ENCODE data around the gene SEPTIN5. TPM values are rescaled to one million over a fixed set of nuclear protein-coding genes. Genes with fewer than 3 reads are reported as not detected.

SEPTIN5 gene
- total and polyA plus RNA-seq, 8 donors = 4.2 to 53.4 (median 7.9) TPM

DNA sequence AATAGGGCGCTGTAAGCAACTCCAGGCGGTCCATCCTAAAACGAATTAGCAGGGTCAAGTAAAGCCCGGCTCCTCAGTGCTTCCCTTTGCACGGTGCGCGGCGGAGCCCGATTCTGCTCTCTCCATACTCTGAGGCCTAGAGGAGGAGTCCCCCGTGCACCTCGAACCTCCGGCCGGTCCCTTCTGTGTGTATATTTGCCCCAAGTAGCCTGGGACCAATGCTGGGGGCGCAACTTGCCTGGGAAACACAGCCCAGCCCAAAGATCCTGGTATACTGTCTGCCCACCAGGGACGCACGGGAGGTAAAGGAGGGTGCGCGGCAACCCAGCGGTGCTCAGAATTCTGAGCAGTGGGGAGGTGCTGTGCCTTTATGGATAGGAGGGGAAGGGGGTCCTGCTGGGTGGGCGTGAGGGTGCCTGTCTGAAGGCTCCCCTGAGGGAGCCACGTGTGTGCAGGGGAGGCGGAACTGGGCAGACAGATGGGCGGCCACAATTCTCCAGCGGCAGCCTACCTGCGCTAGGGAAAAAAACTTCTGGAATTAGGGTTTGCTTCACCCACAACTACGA lies 41.5 kb downstream of the SEPTIN5 start:
- peaks cover 0 to 15% (median 9%) of the 10 kb centered on the region in 4 donors for H3K27me3 ChIP-seq
- DNase-seq (no peak), ATAC-seq (peak in 2 of 4 donors; percentile 8 to 9), FAIRE-seq (no peak)
- H3K9me3 ChIP-seq = no peaks in the 10 kb centered on the region
- TF ChIP-seq, protein P1, sequence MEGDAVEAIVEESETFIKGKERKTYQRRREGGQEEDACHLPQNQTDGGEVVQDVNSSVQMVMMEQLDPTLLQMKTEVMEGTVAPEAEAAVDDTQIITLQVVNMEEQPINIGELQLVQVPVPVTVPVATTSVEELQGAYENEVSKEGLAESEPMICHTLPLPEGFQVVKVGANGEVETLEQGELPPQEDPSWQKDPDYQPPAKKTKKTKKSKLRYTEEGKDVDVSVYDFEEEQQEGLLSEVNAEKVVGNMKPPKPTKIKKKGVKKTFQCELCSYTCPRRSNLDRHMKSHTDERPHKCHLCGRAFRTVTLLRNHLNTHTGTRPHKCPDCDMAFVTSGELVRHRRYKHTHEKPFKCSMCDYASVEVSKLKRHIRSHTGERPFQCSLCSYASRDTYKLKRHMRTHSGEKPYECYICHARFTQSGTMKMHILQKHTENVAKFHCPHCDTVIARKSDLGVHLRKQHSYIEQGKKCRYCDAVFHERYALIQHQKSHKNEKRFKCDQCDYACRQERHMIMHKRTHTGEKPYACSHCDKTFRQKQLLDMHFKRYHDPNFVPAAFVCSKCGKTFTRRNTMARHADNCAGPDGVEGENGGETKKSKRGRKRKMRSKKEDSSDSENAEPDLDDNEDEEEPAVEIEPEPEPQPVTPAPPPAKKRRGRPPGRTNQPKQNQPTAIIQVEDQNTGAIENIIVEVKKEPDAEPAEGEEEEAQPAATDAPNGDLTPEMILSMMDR (IDR thresholded peaks at IDR 0.05) = no peak
- WGBS, 2 donors = 5 to 7% methylated on average over 26 of the region's 26 CpGs
- intact Hi-C loops (cut with DNase I) = no loop called here
- no peak overlapping the region for H3K27ac ChIP-seq
- H3K4me3 ChIP-seq = no peak overlapping the region
- H3K36me3 ChIP-seq = no peaks in the 10 kb centered on the region
- peaks cover 0 to 4% (median 0%) of the 10 kb centered on the region in 3 donors for H3K4me1 ChIP-seq

DNA sequence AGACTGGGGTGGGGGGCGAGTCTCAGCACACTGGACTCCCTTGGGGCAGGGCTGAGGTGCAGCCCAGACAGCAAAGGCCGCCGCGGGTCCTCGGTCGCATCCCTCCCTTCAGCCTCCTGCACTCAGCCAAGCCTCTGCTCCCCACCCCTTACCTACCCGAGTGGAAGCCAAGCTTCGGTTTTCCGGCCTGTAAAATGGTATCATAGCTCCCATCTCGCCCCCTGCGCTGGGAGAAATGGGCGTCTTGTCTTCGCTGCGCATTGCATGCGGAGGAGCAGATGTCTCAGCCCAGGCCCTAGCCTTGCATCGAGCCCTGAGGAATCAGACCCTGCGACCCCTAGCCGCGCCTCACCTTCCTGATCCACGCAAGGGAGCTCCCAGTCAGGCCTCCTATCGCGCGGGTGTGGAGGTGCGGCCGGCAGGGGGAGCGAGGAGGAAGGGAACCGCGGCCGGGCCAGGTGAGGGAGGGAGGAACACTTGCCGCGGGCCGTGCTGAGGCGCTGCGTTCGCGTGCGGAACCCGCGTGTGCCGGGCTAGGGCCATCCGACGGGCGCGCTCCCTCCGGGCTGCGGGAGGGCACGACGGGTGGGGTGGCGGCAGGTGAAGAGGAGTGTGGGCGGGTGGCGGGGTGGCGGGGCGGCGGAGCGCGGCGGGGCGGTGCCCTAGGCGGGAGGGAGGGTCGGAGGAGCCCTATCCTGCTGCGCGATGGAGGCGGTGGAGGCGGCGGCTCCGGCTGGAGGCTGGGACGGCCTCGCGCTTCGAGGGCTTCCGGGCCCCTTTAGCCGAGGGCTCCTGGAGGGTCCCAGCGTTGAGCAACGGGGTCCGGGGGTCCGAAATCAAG lies 42.2 kb downstream of the SEPTIN5 start:
- intact Hi-C loops (cut with DNase I) = no loop called here
- Histone ChIP-seq H3K27me3 (peaks cover 0 to 19% (median 9%) of the 10 kb centered on the region in 4 donors), H3K36me3 (no peaks in the 10 kb centered on the region), H3K4me3 (peak overlapping the region in 2 of 4 donors; percentile 8 to 33), H3K9me3 (no peaks in the 10 kb centered on the region), H3K27ac (no peak overlapping the region), H3K4me1 (peaks cover 0 to 4% (median 0%) of the 10 kb centered on the region in 3 donors)
- ATAC-seq (peak; percentile 77 to 89 (median 84)), FAIRE-seq (no peak), DNase-seq (peak in 5 of 6 donors; percentile 35 to 84 (median 51))
- 6% methylated on average over 67 to 76 of the region's 76 CpGs for WGBS, 2 donors
- TF ChIP-seq, protein P1 (IDR thresholded peaks at IDR 0.05) = peak in 3 of 4 donors; percentile 15 to 25 (median 20)

DNA sequence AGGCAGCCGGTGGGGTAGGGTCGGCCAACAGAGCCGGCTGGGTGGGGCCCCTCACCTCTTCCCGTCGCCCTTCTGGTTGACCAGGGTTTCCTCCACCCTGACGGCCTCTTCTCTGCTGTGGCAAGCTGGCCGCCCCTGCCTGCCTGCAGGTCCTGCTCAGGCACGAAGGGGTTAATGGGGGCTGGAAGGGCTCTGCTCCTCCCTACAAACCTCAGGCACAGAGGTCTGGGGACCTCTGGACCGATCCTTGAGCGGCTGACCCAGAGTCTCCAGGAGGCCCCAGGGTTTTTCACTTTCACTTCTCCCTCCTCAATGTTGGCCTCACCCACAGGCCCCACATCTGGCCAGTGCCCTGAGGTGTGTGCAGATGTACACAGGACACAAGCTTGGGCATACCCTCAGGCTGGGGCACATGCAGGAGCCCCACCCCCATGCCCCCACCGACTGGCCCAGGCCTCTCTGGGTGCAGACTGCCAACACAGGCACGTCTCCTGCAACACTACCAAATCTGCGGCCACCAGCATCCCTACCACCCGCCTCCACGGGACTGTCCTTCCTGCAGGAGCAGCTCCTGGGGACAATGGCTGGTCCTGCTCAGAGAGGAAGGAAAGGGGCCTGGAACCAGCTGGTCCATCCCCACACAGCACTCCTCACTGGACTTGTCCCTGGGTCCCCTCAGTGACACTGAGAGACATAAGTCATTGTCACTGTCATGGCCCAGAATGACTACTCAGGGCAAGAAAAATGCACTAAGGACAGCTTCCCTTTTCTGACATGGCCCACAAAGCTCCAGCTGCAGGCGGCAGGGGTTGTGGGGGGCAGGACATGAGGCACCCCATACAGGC lies 43.1 kb downstream of the SEPTIN5 start:
- peaks cover 0 to 19% (median 11%) of the 10 kb centered on the region in 4 donors for H3K27me3 ChIP-seq
- FAIRE-seq = no peak
- H3K4me1 ChIP-seq = peaks cover 0 to 4% (median 0%) of the 10 kb centered on the region in 3 donors
- H3K4me3 ChIP-seq = peak overlapping the region in 1 of 4 donors; percentile 33
- no peaks in the 10 kb centered on the region for H3K9me3 ChIP-seq
- ATAC-seq = peak in 3 of 4 donors; percentile 14 to 30 (median 22)
- H3K27ac ChIP-seq = no peak overlapping the region
- no peaks in the 10 kb centered on the region for H3K36me3 ChIP-seq
- WGBS, 2 donors = 34 to 37% methylated on average over 15 to 16 of the region's 16 CpGs
- intact Hi-C loops (cut with DNase I) = no loop called here
- DNase-seq = peak in 1 of 6 donors; percentile 55
- TF ChIP-seq, protein P1 (IDR thresholded peaks at IDR 0.05) = no peak

DNA sequence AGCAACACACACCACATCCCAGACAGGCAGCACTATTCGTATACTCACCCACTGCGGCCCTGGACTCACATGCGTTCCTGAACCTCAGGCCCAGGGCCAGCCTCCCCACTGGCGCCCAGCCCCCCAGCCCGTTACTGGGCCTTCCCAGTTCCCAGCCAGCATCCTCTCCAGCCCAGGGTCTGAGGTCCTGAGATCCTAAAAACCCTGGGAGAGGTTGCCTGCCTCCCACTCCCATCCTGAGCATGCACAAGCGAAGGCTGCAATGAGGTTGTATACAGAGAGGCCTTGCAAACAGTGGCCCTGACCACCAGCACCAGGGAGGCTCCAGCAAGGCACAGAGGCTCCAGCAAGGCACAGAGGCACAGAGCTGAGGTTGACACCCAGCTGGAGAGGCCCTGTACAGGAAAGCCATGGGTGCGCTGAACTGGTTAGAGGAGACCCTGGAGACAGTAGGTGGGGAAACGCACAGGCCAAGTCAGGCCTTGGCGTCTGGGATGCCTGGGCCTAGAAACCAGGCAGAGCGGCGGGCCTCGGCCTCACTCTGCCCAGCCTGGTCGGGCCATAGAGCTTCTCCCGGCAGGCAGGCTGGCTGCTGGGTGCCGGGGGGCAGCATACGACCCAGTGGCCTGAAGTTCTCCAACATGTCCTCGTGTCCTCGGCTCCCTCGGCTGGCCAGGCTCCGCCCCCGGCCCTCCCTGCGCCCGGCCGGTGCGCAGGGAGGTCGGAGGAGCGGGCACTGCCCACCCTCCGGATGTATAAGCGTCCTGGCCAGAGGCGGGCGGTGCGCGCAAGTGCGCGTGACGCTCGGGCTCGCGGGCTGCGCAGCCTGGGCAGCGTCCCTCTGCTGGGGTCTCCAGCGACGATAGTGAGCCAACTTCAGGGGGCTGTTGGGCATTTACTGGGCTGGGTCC lies 43.9 kb downstream of the SEPTIN5 start:
- no peaks in the 10 kb centered on the region for H3K9me3 ChIP-seq
- TF ChIP-seq, protein P1 (IDR thresholded peaks at IDR 0.05) = no peak
- intact Hi-C loops (cut with DNase I) = no loop called here
- no peak overlapping the region for H3K27ac ChIP-seq
- no peak for ATAC-seq
- no peak for FAIRE-seq
- peaks cover 0 to 19% (median 11%) of the 10 kb centered on the region in 4 donors for H3K27me3 ChIP-seq
- peaks cover 0 to 4% (median 0%) of the 10 kb centered on the region in 3 donors for H3K4me1 ChIP-seq
- no peaks in the 10 kb centered on the region for H3K36me3 ChIP-seq
- 41 to 47% methylated on average over 35 to 43 of the region's 43 CpGs for WGBS, 2 donors
- peak in 1 of 6 donors; percentile 62 for DNase-seq
- no peak overlapping the region for H3K4me3 ChIP-seq
